Neural progenitor cell (in vitro differentiated cells): Measurements from ENCODE around the gene FTH1. TPM values are rescaled to one million over a fixed set of nuclear protein-coding genes. Genes with fewer than 3 reads are reported as not detected.
A peak's percentile ranks its signal among the peaks of the same experiment; 100 is the strongest.

ENCODE experiments used
- DNase-seq: peaks from one replicate; pipeline ENCODE4 v3.0.0-alpha.2; 2016; ENCODE audit warnings: low spot score
- H2AFZ ChIP-seq: fragments of 200-600 bp; sonication (generic); replicated peaks from 2 replicates; pipeline ENCODE4 v1.6.1; 2016; ENCODE audit warnings: antibody characterized with exemption
- H3F3A ChIP-seq: fragments of 200-600 bp; sonication (generic); 2 replicates; pipeline ENCODE4 v1.6.1; 2016; ENCODE audit warnings: antibody characterized with exemption, low read depth
- H3K27ac ChIP-seq: fragments of 200-600 bp; sonication (generic); 2 replicates; pipeline ENCODE4 v1.5.1; 2016; ENCODE audit warnings: mild to moderate bottlenecking
- H3K27me3 ChIP-seq: fragments of 200-600 bp; sonication (generic); 2 replicates; pipeline ENCODE4 v1.6.1; 2016; ENCODE audit warnings: mild to moderate bottlenecking, moderate library complexity
- H3K36me3 ChIP-seq: fragments of 200-600 bp; sonication (generic); 2 replicates; pipeline ENCODE4 v1.5.1; 2016
- H3K4me1 ChIP-seq: fragments of 200-600 bp; sonication (generic); 2 replicates; pipeline ENCODE4 v1.6.1; 2016; ENCODE audit warnings: mixed run types
- H3K4me2 ChIP-seq: fragments of 200-600 bp; sonication (generic); 2 replicates; pipeline ENCODE4 v1.6.1; 2016
- H3K4me3 ChIP-seq: fragments of 200-600 bp; sonication (generic); 2 replicates; pipeline ENCODE4 v1.5.1; 2016
- H3K79me2 ChIP-seq: fragments of 200-600 bp; sonication (generic); 2 replicates; pipeline ENCODE4 v1.6.1; 2016; ENCODE audit warnings: low read depth
- H3K9ac ChIP-seq: fragments of 200-600 bp; sonication (generic); 2 replicates; pipeline ENCODE4 v1.6.1; 2016
- H3K9me3 ChIP-seq: fragments of 200-600 bp; sonication (generic); 2 replicates; pipeline ENCODE4 v1.5.1; 2016; ENCODE audit warnings: low read depth
- H4K20me1 ChIP-seq: fragments of 200-600 bp; sonication (generic); 2 replicates; pipeline ENCODE4 v1.6.1; 2016; ENCODE audit warnings: low read depth
- H3K27ac Mint-ChIP-seq: 3 replicates; pipeline ENCODE4 v1.8.0; 2021; ENCODE audit warnings: mixed read lengths
- H3K27me3 Mint-ChIP-seq: 2 replicates; pipeline ENCODE4 v1.8.0; 2022; ENCODE audit warnings: low read depth, mild to moderate bottlenecking, inconsistent platforms, moderate library complexity, mixed read lengths; ENCODE audit not compliant: insufficient read depth
- H3K36me3 Mint-ChIP-seq: 3 replicates; pipeline ENCODE4 v1.8.0; 2021; ENCODE audit warnings: mixed read lengths
- H3K4me1 Mint-ChIP-seq: 3 replicates; pipeline ENCODE4 v1.8.0; 2021; ENCODE audit warnings: mixed read lengths
- H3K4me3 Mint-ChIP-seq: 3 replicates; pipeline ENCODE4 v1.8.0; 2021; ENCODE audit warnings: mild to moderate bottlenecking, moderate library complexity, mixed read lengths
- H3K9me3 Mint-ChIP-seq: 3 replicates; pipeline ENCODE4 v1.8.0; 2020; ENCODE audit warnings: mixed read lengths
- CTCF ChIP-seq: fragments of 200-600 bp; sonication (generic); IDR thresholded peaks from 2 replicates; pipeline ENCODE4 v1.5.1; 2017; ENCODE audit warnings: antibody characterized with exemption, mild to moderate bottlenecking
- EZH2 ChIP-seq: fragments of 200-600 bp; sonication (generic); IDR thresholded peaks from 2 replicates; pipeline ENCODE4 v1.6.1; 2017; ENCODE audit warnings: antibody characterized with exemption, mild to moderate bottlenecking, moderate library complexity
- EZH2phosphoT487 ChIP-seq: fragments of 200-600 bp; sonication (generic); IDR thresholded peaks from 2 replicates; pipeline ENCODE4 v1.6.1; 2017; ENCODE audit warnings: antibody characterized with exemption
- total RNA-seq: library from RNA; depleted of rRNA; stranded (reverse); fragments of >200 nt; gene quantifications from 2 replicates; pipeline ENCODE4 v1.2.3, GENCODE V29; 2015; ENCODE audit warnings: low replicate concordance

Gene FTH1
- total RNA-seq, 1 donor from 2014 or later = 846 TPM

- Histone ChIP-seq H3K79me2 (no peaks in the 10 kb centered on the region), H3K27me3 (no peaks in the 10 kb centered on the region), H3K9ac (no peak overlapping the region), H2AFZ (no peak overlapping the region), H3K36me3 (no peaks in the 10 kb centered on the region), H3F3A (peaks cover 15% of the 10 kb centered on the region), H3K4me3 (no peak overlapping the region), H3K27ac (no peak overlapping the region), H3K4me2 (no peak overlapping the region), H3K9me3 (no peaks in the 10 kb centered on the region), H3K4me1 (peaks cover 38% of the 10 kb centered on the region), H4K20me1 (no peaks in the 10 kb centered on the region)
- TF ChIP-seq CTCF (no peak), EZH2phosphoT487 (no peak), EZH2 (no peak)
- H3K27me3 Mint-ChIP-seq = no peaks in the 10 kb centered on the region
- peaks cover 11% of the 10 kb centered on the region for H3K4me1 Mint-ChIP-seq
- H3K9me3 Mint-ChIP-seq = peaks cover 8% of the 10 kb centered on the region
- no peak overlapping the region for H3K27ac Mint-ChIP-seq
- no peaks in the 10 kb centered on the region for H3K36me3 Mint-ChIP-seq
- no peak overlapping the region for H3K4me3 Mint-ChIP-seq
- no peak for DNase-seq
Measured at GRCh38 chr11:62001450-62002191, 34.2 kb upstream of the FTH1 start.

- TF ChIP-seq EZH2 (no peak), EZH2phosphoT487 (no peak), CTCF (no peak)
- H3K27ac Mint-ChIP-seq = no peak overlapping the region
- Histone ChIP-seq H3K27me3 (no peaks in the 10 kb centered on the region), H3F3A (peaks cover 15% of the 10 kb centered on the region), H3K4me3 (no peak overlapping the region), H3K4me1 (peaks cover 38% of the 10 kb centered on the region), H3K4me2 (no peak overlapping the region), H3K36me3 (no peaks in the 10 kb centered on the region), H3K27ac (no peak overlapping the region), H3K9me3 (no peaks in the 10 kb centered on the region), H3K9ac (no peak overlapping the region), H2AFZ (no peak overlapping the region), H3K79me2 (no peaks in the 10 kb centered on the region), H4K20me1 (no peaks in the 10 kb centered on the region)
- H3K4me3 Mint-ChIP-seq = no peak overlapping the region
- H3K36me3 Mint-ChIP-seq = no peaks in the 10 kb centered on the region
- peaks cover 8% of the 10 kb centered on the region for H3K9me3 Mint-ChIP-seq
- no peak for DNase-seq
- H3K27me3 Mint-ChIP-seq = no peaks in the 10 kb centered on the region
- peaks cover 11% of the 10 kb centered on the region for H3K4me1 Mint-ChIP-seq
Measured at GRCh38 chr11:62000539-62001446, 33.4 kb upstream of the FTH1 start.

- Histone ChIP-seq H3K27ac (peak overlapping the region; percentile 83), H3K9me3 (no peaks in the 10 kb centered on the region), H3K4me3 (no peak overlapping the region), H3K4me2 (peak overlapping the region; percentile 0), H4K20me1 (no peaks in the 10 kb centered on the region), H3K36me3 (no peaks in the 10 kb centered on the region), H2AFZ (peak overlapping the region; percentile 51), H3K79me2 (no peaks in the 10 kb centered on the region), H3K4me1 (peaks cover 32% of the 10 kb centered on the region), H3F3A (peaks cover 15% of the 10 kb centered on the region), H3K9ac (no peak overlapping the region), H3K27me3 (no peaks in the 10 kb centered on the region)
- Mint-ChIP-seq H3K9me3 (peaks cover 8% of the 10 kb centered on the region), H3K4me3 (no peak overlapping the region), H3K27ac (no peak overlapping the region), H3K27me3 (no peaks in the 10 kb centered on the region), H3K4me1 (peaks cover 6% of the 10 kb centered on the region), H3K36me3 (no peaks in the 10 kb centered on the region)
- TF ChIP-seq CTCF (no peak), EZH2 (no peak), EZH2phosphoT487 (no peak)
- no peak for DNase-seq
Measured at GRCh38 chr11:61999141-61999975, 31.9 kb upstream of the FTH1 start.
